Measurements from ENCODE around the gene ECE1.

Gene ECE1

GRCh38 chr1:21266119-21266774 is 24.0 kb downstream of the ECE1 start:
- DNase-seq, result no peak

GRCh38 chr1:21265644-21266043 is 24.6 kb downstream of the ECE1 start:
- no peak for DNase-seq

GRCh38 chr1:21264898-21265297 is 25.4 kb downstream of the ECE1 start:
- DNase-seq, result no peak

DNA sequence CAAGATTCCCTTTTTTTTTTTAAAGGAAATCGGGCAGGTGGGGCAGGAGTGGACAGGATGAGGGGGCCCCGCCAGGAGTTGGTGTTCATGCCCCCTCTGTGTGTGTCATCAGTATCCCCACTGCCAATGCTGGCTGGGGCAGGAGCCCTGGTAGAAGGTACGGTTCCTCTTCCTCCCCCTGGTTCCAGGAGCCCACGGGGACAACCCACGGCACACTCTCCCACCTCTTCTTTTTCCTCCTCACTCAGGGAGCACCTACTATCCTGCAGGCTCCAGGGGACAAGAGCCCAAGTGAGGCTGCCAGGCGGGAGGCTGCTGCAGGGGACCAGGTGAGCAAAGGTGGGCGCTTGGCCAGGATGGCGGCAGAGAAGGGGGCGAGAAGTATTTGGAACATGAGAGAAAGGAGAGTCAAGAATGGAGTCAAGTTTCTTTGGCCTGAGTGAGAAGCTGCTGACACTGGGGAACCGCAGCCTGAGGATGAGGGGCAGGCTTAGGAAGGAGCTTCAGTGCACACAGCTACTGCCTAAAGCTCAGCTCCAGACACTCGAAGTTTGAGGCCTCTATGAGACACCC is 26.5 kb downstream of the ECE1 start:
- no peak for DNase-seq

DNA sequence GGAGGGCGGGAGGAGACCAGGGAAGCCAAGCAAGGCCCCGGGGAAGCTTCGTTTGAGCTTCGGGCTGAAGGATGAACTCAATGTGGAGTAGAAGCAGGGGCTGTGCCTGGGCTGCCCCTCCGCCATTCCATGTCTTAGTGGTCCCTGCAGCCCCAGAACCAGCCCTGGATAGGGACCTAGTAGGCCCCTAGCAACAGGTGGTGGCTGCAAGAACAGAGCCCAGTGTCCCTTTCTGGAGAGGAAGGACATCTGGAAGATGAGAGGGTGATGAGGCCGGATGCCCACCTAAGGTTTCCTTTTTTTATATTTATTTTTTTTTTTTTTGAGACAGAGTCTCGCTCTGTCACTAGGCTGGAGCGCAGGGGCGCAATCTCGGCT is 27.2 kb downstream of the ECE1 start:
- DNase-seq, result no peak

GRCh38 chr1:21262293-21263051 is 27.8 kb downstream of the ECE1 start:
- no peak for DNase-seq

- DNase-seq, result no peak
Measured at GRCh38 chr1:21261551-21262292, 28.5 kb downstream of the ECE1 start.

DNA sequence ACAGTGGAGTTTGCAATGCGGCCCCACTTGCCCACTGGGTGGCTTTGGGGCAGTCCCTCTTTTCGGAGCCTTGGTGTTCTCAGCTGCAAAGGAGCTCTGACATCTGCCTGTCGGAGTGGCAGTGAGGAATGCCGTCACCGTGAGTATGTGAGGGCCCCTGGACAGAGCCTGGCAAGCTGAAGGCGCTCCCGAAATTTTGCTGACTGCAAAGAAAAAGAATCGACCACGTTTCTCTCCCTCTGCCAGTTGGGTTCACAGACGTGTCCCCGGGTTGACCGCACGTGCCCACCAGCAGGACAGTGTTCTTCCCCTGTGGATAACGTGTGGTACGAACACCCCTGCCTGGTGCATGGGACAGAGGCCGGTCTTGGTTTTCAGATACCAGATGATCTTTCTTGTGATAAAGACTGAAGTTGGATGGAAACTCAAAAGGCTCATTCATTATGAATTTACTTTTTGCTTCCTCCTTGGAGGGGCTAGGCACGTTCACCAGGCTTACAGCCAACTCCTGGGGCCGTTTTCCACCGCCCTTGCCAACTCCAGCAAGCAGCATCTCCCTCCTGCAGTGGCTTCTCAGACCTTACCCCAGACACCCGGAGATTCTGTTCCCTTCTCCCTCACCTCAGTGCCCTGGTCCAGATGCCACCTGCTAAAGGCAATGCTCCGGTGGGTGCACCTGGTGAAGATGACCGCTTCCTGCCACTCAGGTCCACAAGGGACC is 29.7 kb downstream of the ECE1 start:
- DNase-seq, result no peak

DNA sequence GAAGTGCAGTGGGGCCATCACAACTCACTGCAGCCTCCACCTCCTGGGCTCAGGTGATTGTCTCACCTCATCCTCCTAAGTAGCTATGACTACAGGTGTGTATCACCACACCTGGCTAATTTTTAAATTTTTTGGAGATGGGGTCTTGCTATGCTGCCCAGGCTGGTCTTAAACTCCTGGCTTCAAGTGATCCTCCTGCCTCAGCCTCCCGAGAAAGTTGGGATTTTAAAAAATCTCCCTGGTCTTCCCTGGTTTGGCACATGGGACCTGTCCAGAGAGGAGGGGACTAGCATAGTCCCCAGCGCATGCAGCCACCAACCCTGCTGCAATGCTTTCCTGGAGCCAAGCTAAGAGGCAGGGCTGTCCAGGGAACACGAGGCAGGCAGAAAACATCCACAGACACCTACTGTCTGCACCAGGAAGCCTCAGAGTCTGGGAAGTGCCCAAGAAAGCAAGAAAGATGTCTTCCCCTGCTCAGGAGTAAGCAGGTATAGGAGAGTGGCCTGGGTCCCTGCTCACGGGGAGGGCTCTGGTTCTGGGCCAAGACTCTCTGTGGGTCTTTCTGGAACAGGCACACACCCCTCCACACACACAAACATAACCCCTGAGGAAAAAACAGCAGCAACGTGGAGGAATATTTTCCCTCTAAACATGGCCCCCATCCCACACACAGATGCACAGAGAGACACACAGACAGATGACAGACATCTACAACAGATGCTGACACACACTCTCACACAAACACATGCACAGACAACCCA is 30.8 kb downstream of the ECE1 start:
- no peak for DNase-seq

GRCh38 chr1:21258331-21259134 is 31.7 kb downstream of the ECE1 start:
- no peak for DNase-seq

DNA sequence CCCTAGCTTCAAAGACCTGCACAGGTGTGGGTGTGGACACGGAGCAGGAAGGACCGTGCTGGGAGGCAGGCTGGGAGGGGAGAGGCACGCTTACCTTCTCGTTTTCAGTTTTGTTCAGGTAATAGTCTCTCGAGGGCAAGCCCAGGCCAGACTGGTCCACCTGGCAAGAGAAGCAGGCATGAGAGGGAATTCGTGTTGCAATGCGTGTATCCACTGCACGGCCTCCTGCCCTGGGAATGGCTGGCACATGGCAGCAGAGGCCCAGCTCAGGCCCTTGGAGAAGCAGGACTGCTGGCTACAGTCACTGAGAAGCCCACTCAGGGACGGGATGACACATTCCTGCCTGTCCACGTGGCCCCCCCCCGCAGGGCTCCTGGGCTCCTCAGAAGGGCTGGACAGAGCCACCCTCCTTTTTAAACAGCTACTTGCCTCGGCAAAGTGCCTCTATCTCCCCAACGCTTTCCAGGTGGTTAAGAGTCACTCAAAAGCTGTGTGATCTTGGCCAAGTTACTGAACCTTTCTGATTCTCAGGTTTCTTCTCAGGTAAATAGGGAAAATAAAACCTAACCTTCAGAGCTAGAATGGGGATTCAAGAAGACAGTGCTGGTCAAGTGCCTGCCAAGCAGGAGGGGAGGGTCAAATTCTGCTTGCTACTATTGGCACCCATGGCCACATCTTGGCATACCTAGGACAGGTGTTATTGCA is 32.7 kb downstream of the ECE1 start:
- no peak for DNase-seq

- DNase-seq, result no peak
Measured at GRCh38 chr1:21256776-21257175, 33.5 kb downstream of the ECE1 start.

DNA sequence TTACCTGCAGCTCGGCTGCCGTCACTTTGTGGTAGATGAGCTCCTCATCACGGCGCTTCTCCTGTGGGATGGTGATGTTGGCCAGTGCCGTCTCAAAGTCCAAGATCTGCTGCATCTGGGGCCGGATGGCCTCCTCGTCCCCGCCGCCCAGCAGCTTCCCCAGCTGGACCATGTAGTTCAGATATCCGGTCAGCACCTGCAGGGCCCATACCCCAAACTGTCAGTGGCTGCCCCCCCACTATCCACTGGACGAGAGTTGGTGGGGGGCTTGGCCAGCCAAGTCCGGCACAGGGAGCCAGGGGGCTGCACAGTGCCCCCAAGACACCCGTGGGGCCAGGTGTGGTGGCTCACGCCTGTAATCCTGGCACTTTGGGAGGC is 34.3 kb downstream of the ECE1 start:
- DNase-seq, result no peak

GRCh38 chr1:21255284-21255942 is 34.9 kb downstream of the ECE1 start:
- DNase-seq, result peak; percentile 73 to 83

DNA sequence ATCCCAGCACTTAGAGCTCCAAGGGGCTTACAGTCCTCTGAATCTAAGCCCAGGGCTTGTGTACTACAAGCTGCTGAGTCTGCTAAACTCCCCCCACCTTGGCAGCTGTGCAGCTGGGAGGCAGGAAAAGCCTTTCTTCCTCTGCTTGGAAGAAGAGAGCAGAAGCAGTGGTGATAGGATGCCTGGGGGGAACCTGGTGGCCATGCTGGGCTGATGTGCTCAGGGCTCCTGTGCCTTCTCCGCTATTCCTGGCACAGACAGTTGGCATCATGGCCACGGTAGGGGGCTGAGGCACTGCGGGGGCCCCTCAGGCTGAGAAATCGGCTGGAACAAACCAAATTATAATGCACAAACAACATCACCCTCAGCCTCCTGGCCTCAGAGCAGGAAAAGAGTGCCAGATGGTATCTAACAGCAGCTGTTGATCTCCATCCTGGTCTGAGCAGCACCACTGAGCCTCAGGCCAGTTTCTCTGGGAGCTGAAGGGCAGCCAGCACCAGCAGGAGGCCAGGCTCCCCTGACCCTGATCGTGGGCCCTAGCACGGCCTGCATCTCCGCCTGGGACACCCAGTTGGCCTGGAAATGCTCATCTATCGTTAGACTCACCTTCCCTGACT is 35.8 kb downstream of the ECE1 start:
- no peak for DNase-seq

DNA sequence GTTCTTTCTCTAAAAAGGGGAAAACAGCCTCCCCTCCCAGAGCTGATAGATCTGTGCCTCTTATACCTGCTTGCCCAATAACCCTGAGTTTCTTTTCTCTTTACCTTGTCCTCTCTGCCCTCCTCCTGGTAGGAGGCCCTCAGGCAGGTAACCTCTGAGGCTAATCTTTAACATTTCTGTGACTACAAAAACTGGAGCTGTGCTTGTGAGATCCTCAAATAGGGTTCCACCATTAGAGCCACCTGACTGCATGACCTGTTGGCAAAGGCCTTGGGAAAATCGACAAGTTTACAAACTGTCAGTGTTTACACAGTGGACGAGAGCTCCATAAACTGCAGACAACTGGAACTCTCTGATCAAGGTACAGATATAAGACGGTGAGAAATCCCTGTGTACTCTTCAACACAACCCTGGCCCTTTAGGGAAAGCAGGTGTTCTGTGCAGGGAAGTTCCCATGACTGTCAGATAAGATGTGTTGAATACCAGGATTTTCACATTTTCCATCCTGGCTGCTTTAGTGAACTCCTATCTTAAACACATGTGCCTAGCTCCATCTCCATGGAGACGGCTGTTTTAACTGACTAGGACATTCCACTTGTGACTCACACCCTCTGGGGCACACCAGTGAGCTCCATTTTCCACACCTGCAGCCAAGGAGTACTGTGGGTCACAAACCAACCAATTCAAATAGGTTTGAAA is 38.3 kb downstream of the ECE1 start:
- no peak for DNase-seq

DNA sequence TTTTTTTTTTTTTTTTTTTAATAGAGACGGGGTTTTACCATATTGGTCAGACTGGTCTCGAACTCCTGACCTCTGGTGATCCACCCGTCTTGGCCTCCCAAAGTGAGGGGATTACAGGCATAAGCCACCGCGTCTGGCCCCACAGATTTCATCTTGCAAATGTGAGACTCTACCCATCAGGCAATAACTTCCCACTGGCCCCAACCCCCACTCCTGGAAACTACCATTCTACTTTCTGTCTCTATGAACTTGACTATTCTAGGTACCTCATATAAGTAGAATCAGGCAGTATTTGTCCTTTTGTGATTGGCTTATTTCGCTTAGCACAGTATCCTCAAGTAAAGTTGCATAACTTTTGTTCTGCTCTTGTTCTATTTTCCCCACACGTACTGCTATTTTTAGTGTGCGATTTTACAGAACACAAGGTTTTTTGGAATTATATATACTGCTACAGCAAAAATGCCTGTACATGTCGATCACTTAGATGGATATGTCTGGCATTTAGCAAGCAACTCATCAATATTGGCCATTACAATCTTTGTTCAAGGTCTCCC is 40.2 kb downstream of the ECE1 start:
- no peak for DNase-seq

DNA sequence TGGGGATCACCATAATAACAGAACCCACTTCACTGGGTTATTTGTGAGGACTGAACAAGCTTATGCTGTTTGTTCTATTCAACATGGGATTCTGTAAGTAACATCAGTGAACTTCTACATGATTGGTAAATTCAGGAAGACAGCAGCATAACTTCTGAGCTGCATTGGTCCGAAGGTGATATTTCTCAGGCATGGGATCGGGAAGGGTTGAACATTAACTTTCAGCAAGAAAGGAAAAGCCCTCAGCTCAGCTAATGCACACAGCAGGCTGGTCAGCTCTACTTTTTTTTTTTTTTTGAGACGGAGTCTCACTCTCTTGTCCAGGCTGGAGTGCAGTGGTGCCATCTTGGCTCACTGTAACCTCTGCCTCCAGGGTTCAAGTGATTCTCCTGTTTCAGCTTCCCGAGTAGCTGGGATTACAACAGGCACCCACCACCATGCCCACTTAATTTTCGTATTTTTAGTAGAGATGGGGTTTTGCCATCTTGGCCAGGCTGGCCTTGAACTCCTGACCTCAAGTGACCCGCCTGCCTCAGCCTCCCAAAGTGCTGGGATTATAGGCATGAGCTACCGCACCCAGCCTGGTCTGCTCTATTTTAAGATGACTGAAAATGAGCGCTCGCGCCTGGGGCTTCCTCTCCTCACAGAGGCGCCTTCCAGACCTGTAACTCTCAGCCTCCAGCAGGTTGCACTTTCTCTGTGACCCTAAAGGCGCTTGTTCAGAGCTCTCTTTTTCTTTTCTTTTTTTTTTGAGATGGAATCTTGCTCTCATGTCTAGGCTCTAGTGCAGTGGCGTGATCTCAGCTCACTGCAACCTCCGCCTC is 42.2 kb downstream of the ECE1 start:
- DNase-seq, result no peak
